Posterior vena cava (tissue), 2 donors: ENCODE measurements around the gene NKAIN4. TPM values are rescaled to one million over a fixed set of nuclear protein-coding genes. Genes with fewer than 3 reads are reported as not detected.

Experiments used
- DNase-seq: peaks from one replicate; pipeline ENCODE4 v3.0.0-alpha.2; 2020; ENCODE audit warnings: low spot score
- intact Hi-C, 2 donors: fragments of 100-400 bp; cut with DNase I; formaldehyde crosslinking; loops; one replicate each; pipeline versions ENCODE4 v1.14.1 to v1.14.2; 2022 to 2023
- total RNA-seq, 2 donors: library from RNA; stranded (reverse); fragmentation: NEBNext Ultra II Directional; extraction: Animal tissue kit (Norgen Biotek cat#: 25700); gene quantifications; one replicate each; pipeline ENCODE4 v1.2.1, GENCODE V29; 2021
- donor health status: DM: yes; HTN: yes; CAD: no.
- donor health status: DM: yes; HTN: yes; CAD: no.

The NKAIN4 gene
- total RNA-seq, 2 donors from 2014 or later, result not detected

- no peak for DNase-seq
- intact Hi-C loops, result no loop called here
Observed at GRCh38 chr20:63215101-63216040, 38.9 kb downstream of the NKAIN4 start.

GRCh38 chr20:63214514-63214913 is 39.7 kb downstream of the NKAIN4 start:
- DNase-seq, result no peak
- intact Hi-C loops, result no loop called here

DNA sequence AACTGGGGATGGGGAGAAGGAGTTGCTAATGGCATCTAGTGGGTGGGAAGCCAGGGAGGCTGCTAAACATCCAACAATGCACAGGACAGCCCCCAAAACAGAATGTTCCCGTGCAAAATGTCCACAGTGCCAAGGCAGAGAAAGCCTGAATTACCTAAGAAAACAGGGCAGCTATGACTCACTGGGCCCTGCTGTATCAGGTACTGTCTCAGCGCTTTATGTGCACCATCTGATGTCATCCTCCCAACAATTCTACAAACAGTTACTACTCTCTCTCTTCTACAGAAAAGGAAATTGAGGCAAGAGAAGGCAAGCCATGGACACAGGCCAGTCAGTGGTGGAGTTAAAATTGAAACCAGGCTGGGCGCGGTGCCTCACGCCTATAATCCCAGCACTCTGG is 41.5 kb downstream of the NKAIN4 start:
- intact Hi-C loops, result no loop called here
- DNase-seq, result no peak

DNA sequence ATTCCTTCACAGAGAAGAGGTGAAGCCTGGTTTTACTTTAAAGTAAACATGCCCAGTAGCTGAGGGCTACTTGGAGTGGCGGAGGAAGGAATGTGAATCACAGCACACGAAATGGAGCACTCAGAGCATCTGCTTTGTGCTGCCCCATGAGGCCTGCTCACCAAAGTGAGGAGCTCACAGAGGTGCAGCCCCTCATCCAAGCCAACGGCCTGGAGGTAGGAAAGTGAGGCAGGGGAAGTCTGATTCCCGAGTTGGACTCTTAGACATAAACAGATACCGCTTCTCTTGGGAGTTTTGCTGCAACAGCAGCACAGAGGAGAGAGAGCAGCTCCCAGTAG is 41.9 kb downstream of the NKAIN4 start:
- DNase-seq, result no peak
- intact Hi-C loops, result no loop called here

- no peak for DNase-seq
- intact Hi-C loops, result no loop called here
Observed at GRCh38 chr20:63210011-63210605, 44.2 kb downstream of the NKAIN4 start.

DNA sequence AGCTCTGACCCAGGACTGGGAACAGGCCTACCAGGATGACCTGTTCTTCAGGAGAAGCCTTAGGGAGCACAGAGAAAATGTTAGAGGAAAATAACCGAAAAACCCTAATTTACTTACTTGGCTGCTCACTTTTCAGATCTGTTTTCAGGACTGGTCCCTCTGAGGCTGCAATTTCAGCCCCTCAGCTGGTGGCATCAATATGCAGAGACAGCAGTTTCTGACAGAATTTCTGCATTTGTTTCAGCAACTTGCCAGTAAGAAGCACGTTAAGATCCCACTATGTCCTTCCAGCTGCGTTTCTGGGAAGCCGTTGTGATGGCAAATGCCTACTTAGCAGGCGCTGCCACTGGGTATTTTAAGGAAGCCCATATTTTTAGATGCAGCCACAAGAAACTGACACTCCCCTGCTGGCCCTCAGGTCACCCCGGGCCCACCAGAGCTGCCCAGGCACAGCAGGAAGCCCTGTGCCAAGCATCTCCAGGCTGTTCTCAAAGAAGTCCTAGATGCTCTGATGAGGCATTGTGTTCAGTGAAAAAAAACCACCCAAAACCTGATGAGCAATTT is 45.8 kb downstream of the NKAIN4 start:
- intact Hi-C loops, result no loop called here

GRCh38 chr20:63206878-63207277 is 47.4 kb downstream of the NKAIN4 start:
- intact Hi-C loops, result no loop called here
- DNase-seq, result no peak

More for the DNA sequence above, 45.8 kb downstream of the NKAIN4 start:
- DNase-seq, result no peak

DNA sequence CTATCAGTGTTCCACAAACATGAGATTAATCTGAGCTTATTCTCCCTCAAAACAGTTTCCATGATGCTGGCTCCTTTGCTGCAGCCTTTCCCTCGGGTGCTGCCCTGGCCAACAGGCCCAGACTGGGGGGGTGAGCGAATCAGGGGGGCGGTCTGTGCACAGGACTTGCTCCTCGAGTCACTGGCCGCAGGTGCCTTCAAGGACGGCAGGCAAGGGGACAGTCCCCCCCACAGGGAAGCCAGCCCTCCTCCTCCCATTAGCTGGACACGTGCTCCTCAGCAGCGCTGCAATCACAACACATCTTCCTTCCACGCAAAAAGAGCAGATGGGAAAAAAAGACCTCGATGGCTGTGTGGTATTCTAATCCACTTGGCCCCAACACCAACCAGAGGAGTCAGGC is 48.4 kb downstream of the NKAIN4 start:
- intact Hi-C loops, result no loop called here
- DNase-seq, result no peak

DNA sequence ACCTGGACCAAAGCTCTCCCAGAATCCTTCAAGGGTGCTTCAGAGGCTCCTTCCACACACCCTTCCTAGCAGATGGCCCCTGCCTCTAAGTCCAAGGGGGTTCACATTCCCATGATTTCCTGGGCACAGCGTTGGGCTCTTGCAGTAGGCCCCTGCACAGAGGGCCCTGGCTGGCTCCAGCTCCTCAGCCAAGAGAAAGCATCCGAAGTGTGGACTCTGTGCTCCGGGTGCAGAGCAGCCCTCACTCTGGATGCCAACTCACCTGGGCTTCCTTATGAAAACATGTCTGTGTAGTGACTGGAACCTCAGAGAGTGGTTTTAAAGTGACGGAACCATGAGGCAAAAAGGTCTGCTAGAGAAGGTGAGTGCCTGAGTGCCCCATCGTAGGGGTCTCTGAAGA is 49.9 kb downstream of the NKAIN4 start:
- intact Hi-C loops, result no loop called here
- DNase-seq, result no peak

GRCh38 chr20:63202811-63203526 is 51.3 kb downstream of the NKAIN4 start:
- intact Hi-C loops, result no loop called here
- no peak for DNase-seq

DNA sequence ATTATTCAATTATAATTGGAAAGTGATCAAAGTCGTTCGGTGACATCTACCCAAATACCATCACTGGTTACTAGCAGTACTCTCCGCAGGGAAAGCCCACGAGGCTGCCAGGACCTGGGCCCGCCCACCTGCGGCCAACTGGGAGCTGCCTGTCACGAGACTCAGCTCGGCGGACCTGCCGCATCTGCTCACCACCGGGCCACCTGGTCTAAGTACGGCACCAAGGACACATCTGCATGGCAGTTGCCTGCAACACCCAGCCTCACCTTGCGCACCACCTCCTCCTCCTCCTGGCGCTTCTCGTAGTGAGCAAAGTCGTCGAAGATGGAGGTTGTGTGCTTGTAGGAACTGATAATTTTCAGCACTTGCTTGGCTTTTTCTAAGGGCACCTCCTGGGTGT is 52.2 kb downstream of the NKAIN4 start:
- DNase-seq, result no peak
- intact Hi-C loops, result no loop called here

DNA sequence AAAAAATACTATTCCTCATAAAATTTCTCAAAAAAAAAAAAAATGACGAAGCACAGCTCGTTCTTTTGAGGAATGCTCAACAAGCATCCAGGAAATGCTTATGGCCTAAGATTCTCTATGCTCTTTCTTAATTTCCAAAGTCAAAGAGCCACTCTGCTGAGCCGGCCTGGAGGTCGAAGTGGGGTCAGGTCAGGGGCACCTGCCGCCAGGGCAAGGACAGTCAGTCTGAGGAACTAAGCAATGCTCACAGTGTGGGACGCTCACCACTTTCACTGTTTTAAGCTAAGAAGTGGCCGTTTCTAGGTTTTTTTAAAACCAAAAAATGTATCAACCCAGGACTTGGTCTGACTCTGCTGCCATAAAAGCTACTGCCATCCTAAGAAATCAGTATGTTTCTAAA is 55.7 kb downstream of the NKAIN4 start:
- intact Hi-C loops, result no loop called here
- DNase-seq, result no peak

GRCh38 chr20:63196768-63197470 is 57.3 kb downstream of the NKAIN4 start:
- intact Hi-C loops, result no loop called here
- no peak for DNase-seq

DNA sequence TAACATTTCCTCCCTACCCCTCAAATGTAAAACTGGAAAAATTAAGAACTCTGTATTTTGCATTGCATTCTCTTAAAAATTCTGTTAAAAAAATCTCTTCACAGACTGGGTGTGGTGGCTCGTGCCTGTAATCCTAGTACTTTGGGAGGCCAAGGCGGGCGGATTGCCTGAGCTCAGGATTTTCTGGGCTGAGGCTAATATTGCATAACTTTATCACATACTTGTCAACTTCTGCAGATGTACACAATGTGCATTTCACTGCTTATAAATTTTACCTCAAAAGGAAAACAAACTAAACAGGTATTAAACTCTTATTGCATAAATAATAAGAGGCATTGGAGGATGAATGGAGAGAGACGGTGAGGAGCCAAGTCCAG is 59.5 kb downstream of the NKAIN4 start:
- DNase-seq, result no peak
- intact Hi-C loops, result no loop called here

- intact Hi-C loops, result no loop called here
- no peak for DNase-seq
Observed at GRCh38 chr20:63194007-63194796, 60.1 kb downstream of the NKAIN4 start.

- intact Hi-C loops, result no loop called here
- DNase-seq, result no peak
Observed at GRCh38 chr20:63192721-63193120, 61.5 kb downstream of the NKAIN4 start.

- intact Hi-C loops, result no loop called here
Observed at GRCh38 chr20:63191400-63191799, 62.9 kb downstream of the NKAIN4 start.

DNA sequence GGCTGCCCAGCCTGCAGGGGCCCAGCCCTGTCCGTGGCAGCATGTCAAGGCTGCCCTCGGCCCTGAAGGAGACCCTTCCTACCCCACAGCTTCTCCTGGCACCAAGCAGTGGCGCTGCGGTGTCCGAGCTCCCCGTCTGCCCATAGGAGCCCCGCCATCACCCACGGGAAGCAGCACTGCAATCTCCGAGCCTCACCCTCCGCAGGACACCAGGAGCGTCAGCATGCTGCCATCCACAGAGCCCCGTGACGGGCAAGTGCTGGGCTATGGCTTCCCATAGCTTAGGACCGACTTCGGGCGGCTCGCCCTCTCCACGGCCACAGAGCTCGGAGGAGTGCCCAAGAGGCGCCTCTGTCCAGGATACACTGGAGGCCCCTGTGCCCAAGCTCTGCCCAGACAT is 63.4 kb downstream of the NKAIN4 start:
- intact Hi-C loops, result no loop called here
- DNase-seq, result no peak

More at GRCh38 chr20:63191400-63191799, 62.9 kb downstream of the NKAIN4 start:
- no peak for DNase-seq
